Ascending aorta (tissue), 2 donors: ENCODE data around the gene ADGRV1. TPM values are rescaled to one million over a fixed set of nuclear protein-coding genes. Genes with fewer than 3 reads are reported as not detected.

ENCODE experiments used
- DNase-seq, 2 donors: peaks; one replicate each; pipeline ENCODE4 v3.0.0-alpha.2; 2019; ENCODE audit warnings: low spot score in 2 of 2
- H3K27ac ChIP-seq, 2 donors: fragments of 200-600 bp; sonication (generic); one replicate each; pipeline ENCODE4 v1.5.1; 2016 to 2017; ENCODE audit warnings: mild to moderate bottlenecking in 1 of 2
- H3K27me3 ChIP-seq: fragments of 200-600 bp; sonication (generic); one replicate; pipeline ENCODE4 v1.5.1; 2017
- H3K36me3 ChIP-seq, 2 donors: fragments of 200-600 bp; sonication (generic); one replicate each; pipeline ENCODE4 v1.5.1; 2016
- H3K4me1 ChIP-seq, 2 donors: fragments of 200-600 bp; sonication (generic); one replicate each; pipeline ENCODE4 v1.5.1; 2016 to 2017; ENCODE audit warnings: mild to moderate bottlenecking in 1 of 2
- H3K4me3 ChIP-seq, 2 donors: fragments of 200-600 bp; sonication (generic); one replicate each; pipeline ENCODE4 v1.5.1; 2016 to 2017; ENCODE audit warnings: mild to moderate bottlenecking in 1 of 2
- H3K9me3 ChIP-seq, 2 donors: fragments of 200-600 bp; sonication (generic); one replicate each; pipeline ENCODE4 v1.5.1; 2016
- intact Hi-C: fragments of 100-400 bp; cut with DNase I; formaldehyde crosslinking; loops from one replicate; pipeline ENCODE4 v1.15.1; 2023
- total RNA-seq: library from RNA; depleted of rRNA; stranded (reverse); fragments of >200 nt; gene quantifications from one replicate; pipeline ENCODE4 v1.1.0, GENCODE V29; 2016
- TF ChIP-seq, protein P1 (sequence below), 3 experiments: fragments of 200-600 bp in 2 of 3; fragments of 450-650 bp in 1 of 3; sonication (generic) in 2 of 3; IDR thresholded peaks; one replicate each; pipeline ENCODE4 v1.5.1; 2016 to 2019; ENCODE audit warnings: antibody characterized with exemption in 3 of 3, mild to moderate bottlenecking in 1 of 3, moderate library complexity in 1 of 3

The ADGRV1 gene
- total RNA-seq, 1 donor from 2014 or later: 6.9 TPM

DNA sequence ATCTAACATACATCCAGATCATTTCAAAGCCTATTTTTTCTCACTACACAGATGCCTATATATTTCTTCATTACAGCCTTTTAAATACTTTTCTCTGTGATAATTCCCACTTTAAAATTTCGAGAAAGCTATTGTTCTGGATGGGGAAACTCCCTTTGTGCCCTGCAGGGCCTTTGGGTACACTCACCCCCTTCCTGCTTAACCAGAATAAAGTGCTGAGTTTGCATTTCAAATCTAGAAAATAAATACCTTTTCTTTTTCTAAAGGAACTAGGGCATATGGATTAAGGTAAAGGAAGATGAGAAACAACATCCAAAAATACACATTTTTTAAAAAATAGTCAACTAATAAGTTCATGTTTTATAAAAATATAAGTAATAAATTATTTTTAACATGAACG is 323.9 kb downstream of the ADGRV1 start:
- intact Hi-C loops: no loop called here
- Histone ChIP-seq H3K4me1 (no peaks in the 10 kb centered on the region), H3K27me3 (no peaks in the 10 kb centered on the region), H3K36me3 (no peaks in the 10 kb centered on the region), H3K9me3 (no peaks in the 10 kb centered on the region), H3K27ac (no peak overlapping the region), H3K4me3 (no peak overlapping the region)
- no peak for DNase-seq
- TF ChIP-seq, protein P1, sequence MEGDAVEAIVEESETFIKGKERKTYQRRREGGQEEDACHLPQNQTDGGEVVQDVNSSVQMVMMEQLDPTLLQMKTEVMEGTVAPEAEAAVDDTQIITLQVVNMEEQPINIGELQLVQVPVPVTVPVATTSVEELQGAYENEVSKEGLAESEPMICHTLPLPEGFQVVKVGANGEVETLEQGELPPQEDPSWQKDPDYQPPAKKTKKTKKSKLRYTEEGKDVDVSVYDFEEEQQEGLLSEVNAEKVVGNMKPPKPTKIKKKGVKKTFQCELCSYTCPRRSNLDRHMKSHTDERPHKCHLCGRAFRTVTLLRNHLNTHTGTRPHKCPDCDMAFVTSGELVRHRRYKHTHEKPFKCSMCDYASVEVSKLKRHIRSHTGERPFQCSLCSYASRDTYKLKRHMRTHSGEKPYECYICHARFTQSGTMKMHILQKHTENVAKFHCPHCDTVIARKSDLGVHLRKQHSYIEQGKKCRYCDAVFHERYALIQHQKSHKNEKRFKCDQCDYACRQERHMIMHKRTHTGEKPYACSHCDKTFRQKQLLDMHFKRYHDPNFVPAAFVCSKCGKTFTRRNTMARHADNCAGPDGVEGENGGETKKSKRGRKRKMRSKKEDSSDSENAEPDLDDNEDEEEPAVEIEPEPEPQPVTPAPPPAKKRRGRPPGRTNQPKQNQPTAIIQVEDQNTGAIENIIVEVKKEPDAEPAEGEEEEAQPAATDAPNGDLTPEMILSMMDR (IDR thresholded peaks at IDR 0.05): no peak

DNA sequence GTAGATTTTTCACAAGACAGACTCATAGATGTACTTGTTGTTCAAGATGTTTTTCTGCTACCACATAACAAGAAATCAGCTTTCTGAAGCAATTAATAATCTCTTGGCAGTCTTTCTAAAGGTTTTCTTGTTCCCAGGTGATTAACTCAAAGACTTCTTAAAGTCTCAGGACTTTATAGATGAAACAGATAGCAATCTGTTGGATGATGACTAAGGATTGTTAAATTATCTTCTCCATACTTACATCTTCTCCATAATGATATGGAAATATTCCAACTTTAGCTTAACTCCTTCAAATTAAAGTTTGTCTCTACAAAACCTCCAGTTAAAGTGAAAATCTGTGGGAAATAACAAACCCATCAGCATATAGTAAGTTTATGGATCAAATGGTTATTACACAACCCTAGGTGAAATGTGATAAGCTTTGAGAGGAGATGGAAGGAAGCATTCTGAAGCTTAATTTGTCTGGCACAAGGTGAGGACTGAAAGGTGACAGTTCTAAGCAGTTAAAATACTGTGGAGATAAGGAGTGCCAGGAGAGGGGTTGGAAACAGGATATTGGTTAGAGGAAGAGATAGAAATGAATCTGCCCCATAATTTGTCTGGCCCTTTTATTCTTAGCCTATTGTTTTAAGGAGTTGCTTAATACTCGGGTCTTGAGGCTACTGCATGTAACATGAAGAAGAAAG is 326.7 kb downstream of the ADGRV1 start:
- H3K4me3 ChIP-seq: no peak overlapping the region
- H3K9me3 ChIP-seq: no peaks in the 10 kb centered on the region
- H3K4me1 ChIP-seq: peaks cover 0 to 4% of the 10 kb centered on the region in 2 donors
- no peaks in the 10 kb centered on the region for H3K36me3 ChIP-seq
- H3K27ac ChIP-seq: no peak overlapping the region
- H3K27me3 ChIP-seq: no peaks in the 10 kb centered on the region
- no peak for DNase-seq
- intact Hi-C loops: no loop called here
- TF ChIP-seq, protein P1 (IDR thresholded peaks at IDR 0.05): no peak

DNA sequence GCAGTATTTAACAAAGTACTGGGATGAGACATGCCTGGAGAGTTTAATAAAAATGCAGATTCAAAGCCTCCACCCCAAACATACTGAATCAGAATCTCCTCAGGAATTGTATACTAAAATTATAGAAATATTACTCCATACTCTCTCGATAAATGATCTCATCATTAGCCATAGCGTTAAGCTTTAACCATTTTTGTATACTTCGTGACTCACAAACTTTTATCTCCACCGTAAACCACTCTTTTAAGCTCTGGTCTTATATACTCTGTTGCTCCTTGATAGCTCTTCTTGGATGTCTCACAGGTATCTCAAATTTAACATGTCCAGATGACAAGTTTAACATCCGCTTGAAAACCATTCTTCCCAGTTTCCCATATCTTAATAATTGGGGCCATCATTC is 327.8 kb downstream of the ADGRV1 start:
- Histone ChIP-seq H3K9me3 (no peaks in the 10 kb centered on the region), H3K36me3 (no peaks in the 10 kb centered on the region), H3K27me3 (no peaks in the 10 kb centered on the region), H3K4me3 (no peak overlapping the region), H3K4me1 (peaks cover 0 to 4% of the 10 kb centered on the region in 2 donors), H3K27ac (no peak overlapping the region)
- intact Hi-C loops: no loop called here
- DNase-seq: no peak
- TF ChIP-seq, protein P1 (IDR thresholded peaks at IDR 0.05): no peak

DNA sequence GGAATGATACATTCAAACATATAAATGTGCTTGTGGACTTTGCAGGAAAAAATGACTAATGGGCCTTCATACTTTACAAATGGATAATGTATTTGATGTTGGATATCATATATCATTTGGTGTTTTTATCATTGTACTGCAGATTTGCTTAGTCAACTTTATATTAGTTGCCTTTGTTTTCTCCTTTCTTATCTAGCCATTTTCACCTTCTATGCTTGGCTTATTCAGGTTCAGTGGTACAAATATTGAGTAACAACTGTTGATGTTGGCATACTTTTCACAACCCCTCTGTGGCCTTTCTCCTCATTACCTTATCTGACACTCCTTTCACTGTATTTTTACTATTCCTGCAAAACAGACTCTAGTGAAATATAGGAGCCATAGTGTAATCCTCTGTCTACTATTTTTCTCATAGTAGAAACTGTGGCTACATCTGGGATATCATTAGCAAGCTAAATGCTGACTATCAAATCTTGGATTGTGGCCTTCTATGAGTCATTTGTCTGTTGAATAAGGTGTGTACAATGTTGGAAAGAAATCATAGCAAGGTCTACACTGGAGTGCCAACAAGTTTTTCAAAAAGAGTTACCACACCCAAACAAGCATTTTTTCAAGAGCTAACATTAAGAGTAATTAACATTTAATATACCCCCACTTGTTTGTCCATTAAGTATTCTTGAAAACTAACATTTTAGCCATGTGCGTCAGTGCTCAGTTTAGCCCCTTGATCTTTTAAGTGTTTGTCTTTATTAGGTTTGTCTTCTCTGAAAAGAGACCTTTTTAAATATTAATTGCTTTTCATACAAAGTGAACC is 330.1 kb downstream of the ADGRV1 start:
- H3K27ac ChIP-seq: no peak overlapping the region
- TF ChIP-seq, protein P1 (IDR thresholded peaks at IDR 0.05): no peak
- no peaks in the 10 kb centered on the region for H3K36me3 ChIP-seq
- no peaks in the 10 kb centered on the region for H3K27me3 ChIP-seq
- no peaks in the 10 kb centered on the region for H3K9me3 ChIP-seq
- peaks cover 0 to 4% of the 10 kb centered on the region in 2 donors for H3K4me1 ChIP-seq
- DNase-seq: no peak
- intact Hi-C loops: no loop called here
- H3K4me3 ChIP-seq: no peak overlapping the region

DNA sequence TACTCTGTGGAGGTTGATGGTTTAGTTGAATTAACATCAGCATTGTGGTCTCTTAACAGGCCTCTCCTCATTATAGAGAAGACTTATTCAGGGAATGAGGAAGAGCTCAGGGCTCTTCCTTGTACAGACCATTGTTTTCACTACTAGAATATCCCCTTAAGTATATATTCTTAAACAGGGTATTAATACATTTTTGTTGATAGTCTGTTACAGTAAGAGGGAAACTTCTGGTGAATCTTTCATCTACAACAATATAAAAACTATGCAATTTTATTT is 330.7 kb downstream of the ADGRV1 start:
- Histone ChIP-seq H3K27ac (no peak overlapping the region), H3K9me3 (no peaks in the 10 kb centered on the region), H3K36me3 (no peaks in the 10 kb centered on the region), H3K4me3 (no peak overlapping the region), H3K4me1 (peaks cover 0 to 4% of the 10 kb centered on the region in 2 donors), H3K27me3 (no peaks in the 10 kb centered on the region)
- no peak for DNase-seq
- intact Hi-C loops: no loop called here
- TF ChIP-seq, protein P1 (IDR thresholded peaks at IDR 0.05): no peak
